GM12801 (cell line): ENCODE results near the gene CEP192.

Experiments
- CTCF ChIP-seq: IDR thresholded peaks from one replicate; pipeline ENCODE4 v1.5.1; 2011; ENCODE audit warnings: control low read depth; ENCODE audit not compliant: insufficient read length; ENCODE audit errors: extremely low read depth

CEP192 gene

GRCh38 chr18:13019301-13019700 lies 28.1 kb downstream of the CEP192 start:
- no peak for TF ChIP-seq CTCF

GRCh38 chr18:13022644-13023043 lies 31.5 kb downstream of the CEP192 start:
- no peak for TF ChIP-seq CTCF

GRCh38 chr18:13025233-13025632 lies 34.1 kb downstream of the CEP192 start:
- no peak for TF ChIP-seq CTCF

GRCh38 chr18:13026583-13027270 lies 35.6 kb downstream of the CEP192 start:
- TF ChIP-seq CTCF, result no peak

- no peak for TF ChIP-seq CTCF
Observed at GRCh38 chr18:13028869-13029268, 37.7 kb downstream of the CEP192 start.

GRCh38 chr18:13032173-13032572 lies 41.0 kb downstream of the CEP192 start:
- no peak for TF ChIP-seq CTCF

- TF ChIP-seq CTCF, result no peak
Observed at GRCh38 chr18:13035249-13035914, 44.2 kb downstream of the CEP192 start.
